GM18858 (cell line): ENCODE measurements around the gene COX7A2.

Source experiments
- ATAC-seq: cut with Tn5 transposase; IDR thresholded peaks from one replicate; pipeline ENCODE4 v1.9.1; 2021; ENCODE audit not compliant: unreplicated experiment

The COX7A2 gene

GRCh38 chr6:75268988-75269354 lies 25.4 kb upstream of the COX7A2 start:
- ATAC-seq = no peak

GRCh38 chr6:75268121-75268987 lies 24.8 kb upstream of the COX7A2 start:
- ATAC-seq = no peak

- no peak for ATAC-seq
Observed at GRCh38 chr6:75267461-75267860, 23.9 kb upstream of the COX7A2 start.

GRCh38 chr6:75266716-75267291 lies 23.2 kb upstream of the COX7A2 start:
- ATAC-seq = peak; percentile 84

GRCh38 chr6:75263401-75263750 lies 19.8 kb upstream of the COX7A2 start:
- no peak for ATAC-seq

GRCh38 chr6:75262716-75263400 lies 19.3 kb upstream of the COX7A2 start:
- ATAC-seq = no peak

GRCh38 chr6:75261299-75261698 lies 17.7 kb upstream of the COX7A2 start:
- no peak for ATAC-seq

- no peak for ATAC-seq
Observed at GRCh38 chr6:75257343-75258087, 13.9 kb upstream of the COX7A2 start.

- ATAC-seq = no peak
Observed at GRCh38 chr6:75250552-75250951, 7.0 kb upstream of the COX7A2 start.

GRCh38 chr6:75249837-75250236 lies 6.2 kb upstream of the COX7A2 start:
- no peak for ATAC-seq

GRCh38 chr6:75246386-75246785 lies 2.8 kb upstream of the COX7A2 start:
- no peak for ATAC-seq

- ATAC-seq = no peak
Observed at GRCh38 chr6:75244063-75244584, 523 bp upstream of the COX7A2 start.

- ATAC-seq = no peak
Observed at GRCh38 chr6:75236630-75237029, 7.0 kb downstream of the COX7A2 start.

GRCh38 chr6:75235271-75235670 lies 8.3 kb downstream of the COX7A2 start:
- no peak for ATAC-seq

- no peak for ATAC-seq
Observed at GRCh38 chr6:75234126-75234865, 9.3 kb downstream of the COX7A2 start.

- ATAC-seq = no peak
Observed at GRCh38 chr6:75233092-75233615, 10.4 kb downstream of the COX7A2 start.

- no peak for ATAC-seq
Observed at GRCh38 chr6:75230484-75231325, 12.9 kb downstream of the COX7A2 start.

GRCh38 chr6:75224303-75224926 lies 19.2 kb downstream of the COX7A2 start:
- ATAC-seq = no peak

GRCh38 chr6:75223428-75223827 lies 20.2 kb downstream of the COX7A2 start:
- no peak for ATAC-seq
